ENCODE data around the gene ELOVL2. TPM values are rescaled to one million over a fixed set of nuclear protein-coding genes. Genes with fewer than 3 reads are reported as not detected.

ELOVL2 gene
- total and polyA plus RNA-seq, 2 donors (not counting 1 experiment from before 2014, with no cell fraction given): not detected

DNA sequence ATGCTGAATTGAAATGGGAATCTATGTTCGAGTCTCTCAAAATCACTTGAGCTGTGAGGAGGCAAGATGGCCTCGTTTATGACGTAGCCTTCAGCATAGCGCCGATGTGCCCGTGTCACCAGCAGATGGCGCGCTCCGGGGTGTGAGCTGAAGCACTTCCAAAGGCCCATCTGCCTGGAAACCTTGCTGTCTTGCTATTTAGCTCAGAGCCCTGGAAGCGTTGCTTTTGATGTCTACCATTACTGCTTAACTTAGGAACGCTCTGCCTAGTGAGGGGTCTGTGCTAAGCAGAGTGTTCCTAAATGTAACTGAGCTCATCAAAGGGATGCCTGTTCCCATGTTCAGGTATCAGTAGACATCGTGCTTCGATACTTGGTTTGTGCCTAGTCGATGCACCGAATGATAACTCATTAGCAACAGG, 89.5 kb downstream of the ELOVL2 start:
- H3K27ac ChIP-seq (ENCODE audit: low read length in 2 of 2): no peak overlapping the region
- DNase-seq (peak; percentile 73), ATAC-seq (ENCODE audit: low read depth) (peak; percentile 54)
- Mint-ChIP-seq H3K4me3 (no peak overlapping the region), H3K27ac (no peak overlapping the region), H3K4me1 (no peaks in the 10 kb centered on the region), H3K27me3 (peaks cover 22% of the 10 kb centered on the region), H3K9me3 (ENCODE audit: insufficient read depth) (no peaks in the 10 kb centered on the region)
- H2AFZ ChIP-seq (ENCODE audit: insufficient read depth, low read depth, low read length, poor library complexity, severe bottlenecking): no peak overlapping the region
- H3K79me2 ChIP-seq (ENCODE audit: control insufficient read depth, insufficient read depth, low read length): no peaks in the 10 kb centered on the region
- peaks cover 0 to 2% (median 0%) of the 10 kb centered on the region in 4 experiments for H3K27me3 ChIP-seq (replicated peaks in 1 of 4; ENCODE audit: control extremely low read depth in 1 of 4, control insufficient read depth in 3 of 4, insufficient read depth in 4 of 4, low read length in 3 of 4)
- H4K20me1 ChIP-seq (ENCODE audit: control insufficient read depth, insufficient read depth, low read length, poor library complexity, severe bottlenecking): no peaks in the 10 kb centered on the region
- no peak for TF ChIP-seq EZH2 (IDR thresholded peaks at IDR 0.05; ENCODE audit: borderline replicate concordance, insufficient read depth, low read depth, low read length, poor library complexity, severe bottlenecking)
- TF ChIP-seq, protein P1, sequence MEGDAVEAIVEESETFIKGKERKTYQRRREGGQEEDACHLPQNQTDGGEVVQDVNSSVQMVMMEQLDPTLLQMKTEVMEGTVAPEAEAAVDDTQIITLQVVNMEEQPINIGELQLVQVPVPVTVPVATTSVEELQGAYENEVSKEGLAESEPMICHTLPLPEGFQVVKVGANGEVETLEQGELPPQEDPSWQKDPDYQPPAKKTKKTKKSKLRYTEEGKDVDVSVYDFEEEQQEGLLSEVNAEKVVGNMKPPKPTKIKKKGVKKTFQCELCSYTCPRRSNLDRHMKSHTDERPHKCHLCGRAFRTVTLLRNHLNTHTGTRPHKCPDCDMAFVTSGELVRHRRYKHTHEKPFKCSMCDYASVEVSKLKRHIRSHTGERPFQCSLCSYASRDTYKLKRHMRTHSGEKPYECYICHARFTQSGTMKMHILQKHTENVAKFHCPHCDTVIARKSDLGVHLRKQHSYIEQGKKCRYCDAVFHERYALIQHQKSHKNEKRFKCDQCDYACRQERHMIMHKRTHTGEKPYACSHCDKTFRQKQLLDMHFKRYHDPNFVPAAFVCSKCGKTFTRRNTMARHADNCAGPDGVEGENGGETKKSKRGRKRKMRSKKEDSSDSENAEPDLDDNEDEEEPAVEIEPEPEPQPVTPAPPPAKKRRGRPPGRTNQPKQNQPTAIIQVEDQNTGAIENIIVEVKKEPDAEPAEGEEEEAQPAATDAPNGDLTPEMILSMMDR (IDR thresholded peaks at IDR 0.05): peak; percentile 81
- intact Hi-C loops (cut with micrococcal nuclease): loop anchor here (1.0 to 5.0 kb wide), 2 partner anchors 115 to 623 kb away; no protein-coding TSS in a partner anchor
- no peaks in the 10 kb centered on the region for H3K9me3 ChIP-seq (ENCODE audit: control extremely low read depth in 1 of 3, control insufficient read depth in 2 of 3, insufficient read depth in 1 of 3, low read length in 2 of 3)
- CTCF ChIA-PET: interaction anchor here (0.6 to 3.1 kb wide), 14 partner anchors 9 to 621 kb away, joined by 3 to 42 read pairs (median 4); no protein-coding TSS in a partner anchor
- POLR2A ChIA-PET: no interaction called here
- no peaks in the 10 kb centered on the region for H3K36me3 ChIP-seq (replicated peaks in 1 of 2; ENCODE audit: control extremely low read depth in 1 of 2, control insufficient read depth in 1 of 2, extremely low read depth in 1 of 2, insufficient read depth in 2 of 2, low read length in 1 of 2)
- H3K9ac ChIP-seq (ENCODE audit: low read length): no peak overlapping the region
- no peak overlapping the region for H3K4me3 ChIP-seq (ENCODE audit: control extremely low read depth in 1 of 5, extremely low read depth in 1 of 5, insufficient read depth in 1 of 5, low read depth in 2 of 5, low read length in 4 of 5)
- no peak overlapping the region for H3K4me2 ChIP-seq (replicated peaks; ENCODE audit: low read depth, low read length, poor library complexity, severe bottlenecking)
- H3K4me1 ChIP-seq (ENCODE audit: control insufficient read depth in 2 of 2, insufficient read depth in 2 of 2, low read length in 2 of 2): no peaks in the 10 kb centered on the region
- 38% methylated on average over 15 of the region's 15 CpGs for WGBS (ENCODE audit: insufficient coverage)

DNA sequence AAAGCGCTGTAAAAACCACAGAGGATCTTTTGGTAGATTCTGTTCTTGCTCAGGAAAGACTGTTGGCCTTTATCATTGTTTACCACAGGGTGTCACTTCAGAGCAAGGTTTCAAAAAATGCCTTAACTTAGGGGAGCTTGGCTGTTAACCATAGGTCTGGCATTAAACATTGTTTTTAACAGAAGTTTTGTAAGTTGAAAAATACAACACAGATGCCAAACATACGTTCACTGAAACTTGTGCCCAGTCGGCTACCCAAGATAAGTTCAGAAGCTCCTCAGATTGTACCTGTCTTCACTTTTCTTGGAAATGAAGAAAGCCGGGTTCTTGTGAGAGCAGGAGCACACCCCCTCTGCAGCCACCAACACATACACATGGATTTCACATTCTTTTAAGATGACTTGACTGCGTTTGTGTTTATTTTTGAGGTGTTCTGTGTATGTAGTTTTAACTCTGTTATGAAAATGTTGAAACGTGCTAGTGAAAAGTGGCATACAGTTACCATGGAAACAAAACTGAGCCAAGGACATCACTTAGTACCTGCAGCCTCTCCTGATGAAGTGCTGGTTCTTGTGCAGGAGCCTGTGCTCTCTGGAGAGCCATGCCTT, 92.3 kb downstream of the ELOVL2 start:
- no peaks in the 10 kb centered on the region for H3K79me2 ChIP-seq (ENCODE audit: control insufficient read depth, insufficient read depth, low read length)
- intact Hi-C loops (cut with micrococcal nuclease): loop anchor here (5.0 kb wide), 1 partner anchor 626 kb away; no protein-coding TSS in a partner anchor
- H3K27me3 ChIP-seq (replicated peaks in 1 of 4; ENCODE audit: control extremely low read depth in 1 of 4, control insufficient read depth in 3 of 4, insufficient read depth in 4 of 4, low read length in 3 of 4): peaks cover 0 to 6% (median 1%) of the 10 kb centered on the region in 4 experiments
- Mint-ChIP-seq H3K4me1 (no peaks in the 10 kb centered on the region), H3K27ac (no peak overlapping the region), H3K4me3 (no peak overlapping the region), H3K9me3 (ENCODE audit: insufficient read depth) (no peaks in the 10 kb centered on the region), H3K27me3 (peaks cover 28% of the 10 kb centered on the region)
- H3K4me2 ChIP-seq (replicated peaks; ENCODE audit: low read depth, low read length, poor library complexity, severe bottlenecking): no peak overlapping the region
- H2AFZ ChIP-seq (ENCODE audit: insufficient read depth, low read depth, low read length, poor library complexity, severe bottlenecking): no peak overlapping the region
- no peaks in the 10 kb centered on the region for H3K36me3 ChIP-seq (replicated peaks in 1 of 2; ENCODE audit: control extremely low read depth in 1 of 2, control insufficient read depth in 1 of 2, extremely low read depth in 1 of 2, insufficient read depth in 2 of 2, low read length in 1 of 2)
- DNase-seq (no peak), ATAC-seq (ENCODE audit: low read depth) (no peak)
- no peak overlapping the region for H3K9ac ChIP-seq (ENCODE audit: low read length)
- no peak overlapping the region for H3K4me3 ChIP-seq (ENCODE audit: control extremely low read depth in 1 of 5, extremely low read depth in 1 of 5, insufficient read depth in 1 of 5, low read depth in 2 of 5, low read length in 4 of 5)
- CTCF ChIA-PET: interaction anchor here (1.0 to 1.2 kb wide), 2 partner anchors 117 to 624 kb away, joined by 4 read pairs; no protein-coding TSS in a partner anchor
- no peaks in the 10 kb centered on the region for H4K20me1 ChIP-seq (ENCODE audit: control insufficient read depth, insufficient read depth, low read length, poor library complexity, severe bottlenecking)
- no peaks in the 10 kb centered on the region for H3K9me3 ChIP-seq (ENCODE audit: control extremely low read depth in 1 of 3, control insufficient read depth in 2 of 3, insufficient read depth in 1 of 3, low read length in 2 of 3)
- WGBS (ENCODE audit: insufficient coverage): 57% methylated on average over 4 of the region's 6 CpGs
- POLR2A ChIA-PET: no interaction called here
- no peak overlapping the region for H3K27ac ChIP-seq (ENCODE audit: low read length in 2 of 2)
- no peak for TF ChIP-seq EZH2 (IDR thresholded peaks at IDR 0.05; ENCODE audit: borderline replicate concordance, insufficient read depth, low read depth, low read length, poor library complexity, severe bottlenecking)
- TF ChIP-seq, protein P1 (IDR thresholded peaks at IDR 0.05): peak; percentile 15
- no peaks in the 10 kb centered on the region for H3K4me1 ChIP-seq (ENCODE audit: control insufficient read depth in 2 of 2, insufficient read depth in 2 of 2, low read length in 2 of 2)

Measured in B cell (primary cell).